ENCODE measurements around the gene RTCA. TPM values are rescaled to one million over a fixed set of nuclear protein-coding genes. Genes with fewer than 3 reads are reported as not detected.
"Not testable (repeated sequence)": the region's sequence is repeated elsewhere in the genome, so short reads cannot be mapped to it uniquely, and the experiment has no call there.

The RTCA gene
- total RNA-seq, 1 experiment from 2014 or later = 33.6 TPM

GRCh38 chr1:100232156-100232555 is 33.9 kb upstream of the RTCA start:
- no peak overlapping the region for H3K56ac ChIP-seq (ENCODE audit: insufficient read length, low read depth, low read length)
- H3T11ph ChIP-seq (ENCODE audit: low read length) = no peak overlapping the region
- no peak for TF ChIP-seq CTCF (conservative IDR thresholded peaks at IDR 0.05)
- no peak overlapping the region for H3K27ac ChIP-seq (ENCODE audit: insufficient read length, low read depth, low read length)
- no peak for DNase-seq
- no peak overlapping the region for H2BK15ac ChIP-seq (ENCODE audit: low read depth, low read length)
- H3K4me1 Mint-ChIP-seq = peaks cover 0 to 3% of the 10 kb centered on the region in 2 experiments; a peak in 2 of 4 replicates
- H3K9me3 ChIP-seq (ENCODE audit: control insufficient read depth, low read depth, low read length) = no peaks in the 10 kb centered on the region
- H3K79me1 ChIP-seq (ENCODE audit: insufficient read depth, low read depth, low read length, poor library complexity, severe bottlenecking) = no peaks in the 10 kb centered on the region
- H3K23me2 ChIP-seq (ENCODE audit: insufficient read length, low read depth, low read length, poor library complexity, severe bottlenecking) = no peaks in the 10 kb centered on the region
- no peak overlapping the region for H3K27ac Mint-ChIP-seq
- H3K79me2 ChIP-seq (ENCODE audit: insufficient read depth, low read length) = no peaks in the 10 kb centered on the region
- no peaks in the 10 kb centered on the region for H3K9me3 Mint-ChIP-seq
- no CpG with 5 or more reads among the region's 1 CpG for WGBS (ENCODE audit: extremely low coverage, insufficient read length, low lambda C conversion rate)
- H2AFZ ChIP-seq (ENCODE audit: low read length) = no peak overlapping the region
- H2AK5ac ChIP-seq (ENCODE audit: insufficient read length, low read length) = no peak overlapping the region
- H3K27me3 ChIP-seq (ENCODE audit: insufficient read depth, low read length) = no peaks in the 10 kb centered on the region
- H3K4me3 Mint-ChIP-seq = no peak overlapping the region
- H3K14ac ChIP-seq (ENCODE audit: insufficient read depth, low read length) = no peak overlapping the region
- no peak overlapping the region for H2BK12ac ChIP-seq (ENCODE audit: insufficient read length, low read depth, low read length)
- peaks cover 7 to 66% (median 54%) of the 10 kb centered on the region in 3 experiments; a peak in 6 of 7 replicates for H3K36me3 Mint-ChIP-seq (ENCODE audit: insufficient read depth in 1 of 3, low read depth in 3 of 3)
- no peaks in the 10 kb centered on the region for H3K4me1 ChIP-seq (ENCODE audit: insufficient read depth, low read length)
- H3K18ac ChIP-seq (ENCODE audit: insufficient read length, low read depth, low read length) = no peak overlapping the region
- no peak overlapping the region for H4K91ac ChIP-seq (ENCODE audit: insufficient read length, low read depth, low read length)
- no peak overlapping the region for H4K5ac ChIP-seq (ENCODE audit: insufficient read length, low read depth, low read length)
- no peak overlapping the region for H2BK120ac ChIP-seq (ENCODE audit: low read depth, low read length, poor library complexity, severe bottlenecking)
- H3K4me2 ChIP-seq (ENCODE audit: insufficient read depth, insufficient read length, low read length) = no peak overlapping the region
- no peak overlapping the region for H2BK20ac ChIP-seq (ENCODE audit: low read depth, low read length, poor library complexity, severe bottlenecking)
- no peak overlapping the region for H3K4ac ChIP-seq (ENCODE audit: low read depth, low read length)
- no peak overlapping the region for H4K8ac ChIP-seq (replicated peaks; ENCODE audit: insufficient read length, low read depth, low read length)
- no peak overlapping the region for H2BK5ac ChIP-seq (ENCODE audit: insufficient read length, low read length)
- no peaks in the 10 kb centered on the region for H4K20me1 ChIP-seq (ENCODE audit: control insufficient read depth, insufficient read depth, insufficient read length)
- H3K27me3 Mint-ChIP-seq (ENCODE audit: low read depth) = no peaks in the 10 kb centered on the region
- H3K9ac ChIP-seq (ENCODE audit: extremely low read depth, insufficient read length, low read length) = no peak overlapping the region
- no peak overlapping the region for H3K23ac ChIP-seq (ENCODE audit: insufficient read length, low read depth, low read length)

- H3K36me3 Mint-ChIP-seq (ENCODE audit: insufficient read depth in 1 of 3, low read depth in 3 of 3) = peaks cover 9 to 68% (median 58%) of the 10 kb centered on the region in 3 experiments; a peak in 6 of 7 replicates
- not testable (repeated sequence) for H2AK5ac ChIP-seq (ENCODE audit: insufficient read length, low read length)
- H3K27ac Mint-ChIP-seq = peak overlapping the region in 2 of 3 experiments; percentile 77 to 79; a peak in 3 of 7 replicates
These were observed 32.5 kb upstream of the RTCA start for GRCh38 chr1:100233566-100233965.

More at GRCh38 chr1:100233566-100233965, 32.5 kb upstream of the RTCA start:
- not testable (repeated sequence) for H4K20me1 ChIP-seq (ENCODE audit: control insufficient read depth, insufficient read depth, insufficient read length); H3K79me2 ChIP-seq (ENCODE audit: insufficient read depth, low read length); H3K18ac ChIP-seq (ENCODE audit: insufficient read length, low read depth, low read length); H3K56ac ChIP-seq (ENCODE audit: insufficient read length, low read depth, low read length); H4K8ac ChIP-seq (replicated peaks; ENCODE audit: insufficient read length, low read depth, low read length); H3K23ac ChIP-seq (ENCODE audit: insufficient read length, low read depth, low read length); H3K14ac ChIP-seq (ENCODE audit: insufficient read depth, low read length); H3K4me1 Mint-ChIP-seq; H4K91ac ChIP-seq (ENCODE audit: insufficient read length, low read depth, low read length); H3K4ac ChIP-seq (ENCODE audit: low read depth, low read length); H3K9me3 Mint-ChIP-seq; H3K79me1 ChIP-seq (ENCODE audit: insufficient read depth, low read depth, low read length, poor library complexity, severe bottlenecking); H2BK5ac ChIP-seq (ENCODE audit: insufficient read length, low read length); H3K9me3 ChIP-seq (ENCODE audit: control insufficient read depth, low read depth, low read length); H3K27me3 Mint-ChIP-seq (ENCODE audit: low read depth); H2BK12ac ChIP-seq (ENCODE audit: insufficient read length, low read depth, low read length); H3K4me2 ChIP-seq (ENCODE audit: insufficient read depth, insufficient read length, low read length); H3K23me2 ChIP-seq (ENCODE audit: insufficient read length, low read depth, low read length, poor library complexity, severe bottlenecking); H3K27me3 ChIP-seq (ENCODE audit: insufficient read depth, low read length); H3K4me3 Mint-ChIP-seq; H3K4me1 ChIP-seq (ENCODE audit: insufficient read depth, low read length); H2BK20ac ChIP-seq (ENCODE audit: low read depth, low read length, poor library complexity, severe bottlenecking); H2BK15ac ChIP-seq (ENCODE audit: low read depth, low read length); H3T11ph ChIP-seq (ENCODE audit: low read length); H3K9ac ChIP-seq (ENCODE audit: extremely low read depth, insufficient read length, low read length); H2BK120ac ChIP-seq (ENCODE audit: low read depth, low read length, poor library complexity, severe bottlenecking); H3K27ac ChIP-seq (ENCODE audit: insufficient read length, low read depth, low read length); H4K5ac ChIP-seq (ENCODE audit: insufficient read length, low read depth, low read length); DNase-seq; H2AFZ ChIP-seq (ENCODE audit: low read length)
- whole genome bisulfite sequencing (ENCODE audit: extremely low coverage, insufficient read length, low lambda C conversion rate) = no CpG with 5 or more reads among the region's 4 CpGs
